T-cell (primary cell): ENCODE results near the gene FAM47E. TPM values are rescaled to one million over a fixed set of nuclear protein-coding genes. Genes with fewer than 3 reads are reported as not detected.

Source experiments
- ATAC-seq, 4 experiments: fragments of 200-7000 bp in 3 of 4; fragments of 150-1000 bp in 1 of 4; cut with Tn5 transposase; replicated peaks in 1 of 4; 1 replicate in 3 of 4; 2 replicates in 1 of 4; pipeline ENCODE4 v1.10.0; 2021; ENCODE audit warnings: moderate library complexity in 3 of 4, mild to moderate bottlenecking in 2 of 4, moderate number of reproducible peaks in 1 of 4
- CTCF ChIA-PET, 2 donors: fragments of 300-600 bp; sonication (Branson Sonifier 250); formaldehyde crosslinking; loops; one replicate each; lab custom pipeline; 2022; ENCODE audit warnings: antibody characterized with exemption in 2 of 2; lab: Charles Lee
- POLR2A ChIA-PET, 2 donors: fragments of 300-600 bp; sonication (Branson Sonifier 250); formaldehyde crosslinking; loops; one replicate each; lab custom pipeline; 2022; ENCODE audit warnings: antibody characterized with exemption in 2 of 2; lab: Charles Lee
- DNase-seq, 35 experiments: peaks; one replicate each; pipeline versions ENCODE4 v3.0.0 to v3.0.0-alpha.2; 2013 to 2023
- H3K27ac ChIP-seq: one replicate; pipeline ENCODE4 v1.5.1; 2013; ENCODE audit warnings: low read length
- H3K27me3 ChIP-seq, 2 experiments: replicated peaks in 1 of 2; 1 replicate in 1 of 2; 2 replicates in 1 of 2; pipeline versions ENCODE4 v1.6.1 to v1.7.0; 2013; ENCODE audit warnings: low read length in 1 of 2, mixed read lengths in 1 of 2; ENCODE audit not compliant: control insufficient read depth in 2 of 2, insufficient read depth in 2 of 2; ENCODE audit errors: extremely low read depth in 1 of 2
- H3K36me3 ChIP-seq, 2 donors: 1 replicate in 1 of 2; 2 replicates in 1 of 2; pipeline versions ENCODE4 v1.6.1 to v1.7.0; 2013; ENCODE audit warnings: low read length in 1 of 2; ENCODE audit not compliant: control insufficient read depth in 2 of 2, insufficient read depth in 1 of 2; ENCODE audit errors: extremely low read depth in 1 of 2
- H3K4me1 ChIP-seq, 2 experiments: 1 replicate in 1 of 2; 2 replicates in 1 of 2; pipeline versions ENCODE4 v1.6.1 to v1.7.0; 2013; ENCODE audit warnings: low read length in 2 of 2, mixed read lengths in 1 of 2; ENCODE audit not compliant: insufficient read depth in 2 of 2, control insufficient read depth in 1 of 2; ENCODE audit errors: extremely low read depth in 1 of 2
- H3K4me3 ChIP-seq, 2 donors: 1 replicate in 1 of 2; 2 replicates in 1 of 2; pipeline versions ENCODE4 v1.5.1 to v1.7.0; 2013; ENCODE audit warnings: mild to moderate bottlenecking in 2 of 2, low read length in 1 of 2, moderate library complexity in 1 of 2; ENCODE audit not compliant: control insufficient read depth in 1 of 2; ENCODE audit errors: extremely low read depth in 1 of 2
- H3K9me3 ChIP-seq: 2 replicates; pipeline ENCODE4 v1.7.0; 2013
- H3K27ac Mint-ChIP-seq, 2 donors: one replicate each; pipeline ENCODE4 v1.8.0; 2020 to 2021; ENCODE audit warnings: mild to moderate bottlenecking in 2 of 2, mixed read lengths in 2 of 2
- H3K27me3 Mint-ChIP-seq, 2 donors: one replicate each; pipeline ENCODE4 v1.8.0; 2021 to 2022; ENCODE audit warnings: mixed read lengths in 2 of 2
- H3K36me3 Mint-ChIP-seq: one replicate; pipeline ENCODE4 v1.8.0; 2021; ENCODE audit warnings: mixed read lengths
- H3K4me1 Mint-ChIP-seq, 3 donors: one replicate each; pipeline ENCODE4 v1.8.0; 2020 to 2022; ENCODE audit warnings: mixed read lengths in 3 of 3, mild to moderate bottlenecking in 1 of 3
- H3K4me3 Mint-ChIP-seq, 3 donors: one replicate each; pipeline ENCODE4 v1.8.0; 2020 to 2022; ENCODE audit warnings: mild to moderate bottlenecking in 3 of 3, mixed read lengths in 3 of 3, moderate library complexity in 3 of 3
- H3K9me3 Mint-ChIP-seq, 3 donors: one replicate each; pipeline ENCODE4 v1.8.0; 2020 to 2022; ENCODE audit warnings: mixed read lengths in 3 of 3
- WGBS: methylation state at CpG from one replicate; pipeline ENCODE4 v1.1.5; 2013; ENCODE audit warnings: missing lambda C conversion rate; ENCODE audit not compliant: insufficient coverage; 5-methylcytosine and 5-hydroxymethylcytosine counted together
- total RNA-seq, 35 experiments: library from RNA in 6 of 35; stranded (reverse) in 6 of 35; fragments of 120-200 nt in 1 of 35; gene quantifications; one replicate each; pipeline versions ENCODE4 v1.2.1 to v1.2.4 and lab custom pipeline; 2013 to 2026

FAM47E gene
- total RNA-seq, 5 donors from 2014 or later (not counting 1 experiment from before 2014, with no cell fraction given): 0.19 TPM; not detected in 4

DNA sequence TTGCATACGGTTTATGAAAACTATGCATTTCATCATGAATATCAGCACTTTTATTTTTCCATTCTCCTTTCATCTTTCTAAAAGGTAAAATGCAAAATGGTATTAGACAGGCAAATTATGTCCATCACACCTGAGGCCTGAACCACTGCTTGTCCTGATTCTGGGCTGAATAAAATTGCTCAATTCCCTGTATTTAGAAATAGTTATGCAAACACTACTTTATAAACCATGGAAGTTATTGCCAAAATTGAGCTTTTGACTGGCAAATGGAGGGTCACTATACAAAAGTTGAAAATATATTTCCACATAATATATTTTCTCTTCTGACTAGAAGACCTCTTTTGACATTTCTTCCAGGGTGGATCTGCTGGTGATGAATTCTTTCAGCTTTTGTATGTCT, 21.1 kb downstream of the FAM47E start:
- ChIA-PET CTCF (no interaction called here), POLR2A (no interaction called here)
- Histone ChIP-seq H3K36me3 (no peaks in the 10 kb centered on the region), H3K9me3 (no peaks in the 10 kb centered on the region), H3K4me1 (peaks cover 3 to 4% of the 10 kb centered on the region in 2 experiments), H3K4me3 (no peak overlapping the region), H3K27ac (no peak overlapping the region), H3K27me3 (no peaks in the 10 kb centered on the region)
- no CpG with 5 or more reads among the region's 1 CpG for WGBS
- no peak overlapping the region for H3K4me3 Mint-ChIP-seq
- H3K4me1 Mint-ChIP-seq: no peaks in the 10 kb centered on the region
- no peak overlapping the region for H3K27ac Mint-ChIP-seq
- H3K36me3 Mint-ChIP-seq: no peaks in the 10 kb centered on the region
- no peak for ATAC-seq
- H3K27me3 Mint-ChIP-seq: peaks cover 10 to 12% of the 10 kb centered on the region in 2 donors
- no peaks in the 10 kb centered on the region for H3K9me3 Mint-ChIP-seq
- DNase-seq: no peak

DNA sequence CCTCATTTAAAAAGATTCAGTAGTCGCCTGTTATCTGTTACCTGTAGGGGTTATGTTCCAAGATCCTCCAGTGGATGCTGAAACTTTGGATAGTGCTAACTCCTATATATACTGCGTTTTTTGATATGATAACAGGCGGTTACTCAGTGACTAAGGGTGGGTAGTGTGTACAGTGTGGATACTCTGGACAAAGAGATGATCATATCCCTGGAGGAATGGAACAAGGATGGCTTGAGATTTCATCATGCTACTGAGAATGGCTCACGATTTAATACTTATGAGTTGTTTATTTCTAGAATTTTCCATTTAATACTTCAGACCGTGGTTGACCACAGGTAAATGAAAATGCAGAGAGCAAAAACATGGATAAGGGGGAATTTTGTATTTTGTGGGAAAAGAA, 21.5 kb downstream of the FAM47E start:
- CTCF ChIA-PET: no interaction called here
- Histone ChIP-seq H3K36me3 (no peaks in the 10 kb centered on the region), H3K27me3 (no peaks in the 10 kb centered on the region), H3K27ac (no peak overlapping the region), H3K9me3 (no peaks in the 10 kb centered on the region), H3K4me3 (no peak overlapping the region), H3K4me1 (peaks cover 3 to 4% of the 10 kb centered on the region in 2 experiments)
- H3K4me1 Mint-ChIP-seq: no peaks in the 10 kb centered on the region
- no peak for DNase-seq
- H3K4me3 Mint-ChIP-seq: no peak overlapping the region
- no CpG with 5 or more reads among the region's 5 CpGs for WGBS
- H3K27me3 Mint-ChIP-seq: peaks cover 10 to 12% of the 10 kb centered on the region in 2 donors
- no peaks in the 10 kb centered on the region for H3K9me3 Mint-ChIP-seq
- H3K27ac Mint-ChIP-seq: no peak overlapping the region
- H3K36me3 Mint-ChIP-seq: no peaks in the 10 kb centered on the region
- POLR2A ChIA-PET: no interaction called here
- no peak for ATAC-seq

GRCh38 chr4:76275486-76276124, 24.1 kb downstream of the FAM47E start:
- Mint-ChIP-seq H3K27ac (no peak overlapping the region), H3K4me3 (no peak overlapping the region), H3K36me3 (no peaks in the 10 kb centered on the region), H3K4me1 (no peaks in the 10 kb centered on the region), H3K9me3 (no peaks in the 10 kb centered on the region), H3K27me3 (peaks cover 10 to 12% of the 10 kb centered on the region in 2 donors)
- no peaks in the 10 kb centered on the region for H3K36me3 ChIP-seq
- ATAC-seq: no peak
- CTCF ChIA-PET: no interaction called here
- DNase-seq: no peak
- H3K4me3 ChIP-seq: no peak overlapping the region
- no peaks in the 10 kb centered on the region for H3K27me3 ChIP-seq
- POLR2A ChIA-PET: no interaction called here
- H3K27ac ChIP-seq: no peak overlapping the region
- WGBS: 100% methylated on average over 1 of the region's 3 CpGs
- peaks cover 3 to 4% of the 10 kb centered on the region in 2 experiments for H3K4me1 ChIP-seq
- no peaks in the 10 kb centered on the region for H3K9me3 ChIP-seq

DNA sequence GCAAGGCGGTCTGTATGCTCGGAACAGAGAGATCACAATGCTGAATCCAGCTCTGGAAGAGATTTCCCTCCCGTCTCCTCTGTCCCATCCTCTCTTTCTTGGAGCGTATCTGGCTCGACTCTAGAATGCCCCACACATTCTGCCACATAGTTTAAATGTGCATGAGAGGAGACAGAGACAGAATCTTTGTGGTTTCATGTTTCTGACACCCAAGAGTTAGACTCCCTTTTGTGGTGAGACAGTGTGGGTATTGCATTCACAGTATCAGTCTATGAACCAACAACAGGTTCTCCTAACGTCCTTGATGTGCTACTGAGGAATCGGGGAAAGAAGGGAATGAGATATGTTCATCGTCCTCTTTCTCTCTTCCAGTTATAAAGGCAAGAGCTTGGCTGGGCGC, 25.3 kb downstream of the FAM47E start:
- H3K27ac Mint-ChIP-seq: no peak overlapping the region
- CTCF ChIA-PET: no interaction called here

GRCh38 chr4:76277667-76278066, 26.1 kb downstream of the FAM47E start:
- no peak overlapping the region for H3K27ac Mint-ChIP-seq

More for the DNA sequence above, 25.3 kb downstream of the FAM47E start:
- Mint-ChIP-seq H3K9me3 (no peaks in the 10 kb centered on the region), H3K4me1 (no peaks in the 10 kb centered on the region), H3K27me3 (peaks cover 10 to 12% of the 10 kb centered on the region in 2 donors), H3K36me3 (no peaks in the 10 kb centered on the region), H3K4me3 (no peak overlapping the region)
- Histone ChIP-seq H3K4me1 (peaks cover 3 to 4% of the 10 kb centered on the region in 2 experiments), H3K9me3 (no peaks in the 10 kb centered on the region), H3K27me3 (no peaks in the 10 kb centered on the region), H3K27ac (no peak overlapping the region), H3K36me3 (no peaks in the 10 kb centered on the region), H3K4me3 (no peak overlapping the region)
- no CpG with 5 or more reads among the region's 9 CpGs for WGBS
- POLR2A ChIA-PET: no interaction called here
- ATAC-seq: no peak
- DNase-seq: peak in 1 of 35 experiments; percentile 18

DNA sequence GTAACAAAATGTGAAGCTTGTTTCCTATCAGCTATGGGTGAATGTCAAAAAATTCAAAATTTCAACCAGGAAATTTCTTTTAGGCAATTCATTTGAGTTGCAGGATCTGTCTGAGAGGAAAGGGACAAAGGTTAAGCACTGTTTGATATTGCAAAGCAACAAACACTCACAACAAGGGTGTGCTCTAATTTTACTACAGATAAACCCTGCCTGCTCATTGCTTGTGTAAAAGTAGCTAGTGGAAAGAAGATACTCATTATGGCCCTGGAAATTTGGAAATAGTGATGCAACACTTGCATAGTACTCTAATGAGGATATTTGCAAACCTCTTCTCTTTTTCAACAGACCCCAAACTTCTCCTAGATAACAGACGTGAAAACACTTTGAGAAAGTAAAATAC, 27.1 kb downstream of the FAM47E start:
- Histone ChIP-seq H3K4me1 (peaks cover 3 to 4% of the 10 kb centered on the region in 2 experiments), H3K27me3 (no peaks in the 10 kb centered on the region), H3K9me3 (no peaks in the 10 kb centered on the region), H3K36me3 (no peaks in the 10 kb centered on the region), H3K4me3 (no peak overlapping the region), H3K27ac (no peak overlapping the region)
- peaks cover 10 to 12% of the 10 kb centered on the region in 2 donors for H3K27me3 Mint-ChIP-seq
- H3K4me3 Mint-ChIP-seq: no peak overlapping the region
- WGBS: no CpG with 5 or more reads among the region's 1 CpG
- H3K36me3 Mint-ChIP-seq: no peaks in the 10 kb centered on the region
- no peaks in the 10 kb centered on the region for H3K4me1 Mint-ChIP-seq
- POLR2A ChIA-PET: no interaction called here
- CTCF ChIA-PET: interaction anchor here (0.9 to 1.2 kb wide), 3 partner anchors 23 to 98 kb away, joined by 3 to 4 read pairs (median 3); no protein-coding TSS in a partner anchor
- ATAC-seq: no peak
- no peak overlapping the region for H3K27ac Mint-ChIP-seq
- no peaks in the 10 kb centered on the region for H3K9me3 Mint-ChIP-seq
- DNase-seq: no peak

More at GRCh38 chr4:76277667-76278066, 26.1 kb downstream of the FAM47E start:
- Mint-ChIP-seq H3K9me3 (no peaks in the 10 kb centered on the region), H3K27me3 (peaks cover 10 to 12% of the 10 kb centered on the region in 2 donors), H3K36me3 (no peaks in the 10 kb centered on the region), H3K4me1 (no peaks in the 10 kb centered on the region), H3K4me3 (no peak overlapping the region)
- H3K4me3 ChIP-seq: no peak overlapping the region
- H3K4me1 ChIP-seq: peaks cover 3 to 4% of the 10 kb centered on the region in 2 experiments
- no peaks in the 10 kb centered on the region for H3K27me3 ChIP-seq
- WGBS: no CpG with 5 or more reads among the region's 1 CpG
- no peaks in the 10 kb centered on the region for H3K36me3 ChIP-seq
- ChIA-PET POLR2A (no interaction called here), CTCF (no interaction called here)
- DNase-seq (no peak), ATAC-seq (no peak)
- H3K9me3 ChIP-seq: no peaks in the 10 kb centered on the region
- no peak overlapping the region for H3K27ac ChIP-seq
